ENCODE data around the gene VEPH1.

DNA sequence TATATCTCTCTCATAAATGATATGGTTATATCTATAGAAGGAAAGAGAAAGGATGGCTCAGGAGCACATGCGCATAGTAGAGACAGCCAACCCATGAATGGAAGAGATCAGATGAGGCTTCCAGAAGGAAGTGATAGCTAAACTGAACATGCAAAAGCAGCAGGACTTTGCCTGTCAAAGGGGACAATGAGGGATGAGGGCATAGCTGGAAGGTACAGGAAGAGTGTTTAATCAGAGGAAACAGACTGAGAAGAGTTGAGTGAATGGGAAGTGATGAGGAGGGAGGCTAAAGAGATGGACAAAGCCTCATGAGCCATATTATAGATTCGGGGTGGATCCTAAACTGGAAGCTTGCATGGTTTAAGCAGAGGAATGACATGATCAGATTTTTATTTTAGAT lies 26.5 kb upstream of the VEPH1 start:
- TF ChIP-seq, protein P1, sequence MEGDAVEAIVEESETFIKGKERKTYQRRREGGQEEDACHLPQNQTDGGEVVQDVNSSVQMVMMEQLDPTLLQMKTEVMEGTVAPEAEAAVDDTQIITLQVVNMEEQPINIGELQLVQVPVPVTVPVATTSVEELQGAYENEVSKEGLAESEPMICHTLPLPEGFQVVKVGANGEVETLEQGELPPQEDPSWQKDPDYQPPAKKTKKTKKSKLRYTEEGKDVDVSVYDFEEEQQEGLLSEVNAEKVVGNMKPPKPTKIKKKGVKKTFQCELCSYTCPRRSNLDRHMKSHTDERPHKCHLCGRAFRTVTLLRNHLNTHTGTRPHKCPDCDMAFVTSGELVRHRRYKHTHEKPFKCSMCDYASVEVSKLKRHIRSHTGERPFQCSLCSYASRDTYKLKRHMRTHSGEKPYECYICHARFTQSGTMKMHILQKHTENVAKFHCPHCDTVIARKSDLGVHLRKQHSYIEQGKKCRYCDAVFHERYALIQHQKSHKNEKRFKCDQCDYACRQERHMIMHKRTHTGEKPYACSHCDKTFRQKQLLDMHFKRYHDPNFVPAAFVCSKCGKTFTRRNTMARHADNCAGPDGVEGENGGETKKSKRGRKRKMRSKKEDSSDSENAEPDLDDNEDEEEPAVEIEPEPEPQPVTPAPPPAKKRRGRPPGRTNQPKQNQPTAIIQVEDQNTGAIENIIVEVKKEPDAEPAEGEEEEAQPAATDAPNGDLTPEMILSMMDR (optimal IDR thresholded peaks at IDR 0.05 in 1 of 3, IDR thresholded peaks at IDR 0.05 in 1 of 3, conservative IDR thresholded peaks at IDR 0.05 in 1 of 3; ENCODE audit: extremely low read depth in 1 of 3, insufficient read depth in 2 of 3, low read length in 3 of 3) = no peak
- TF ChIP-seq EZH2 (IDR thresholded peaks at IDR 0.05; ENCODE audit: low read length) = no peak
